ENCODE results near the gene GMNC. TPM values are rescaled to one million over a fixed set of nuclear protein-coding genes. Genes with fewer than 3 reads are reported as not detected.

GMNC gene
- total RNA-seq (under 1 TPM in 1 of 9 donors, not detected in 8; 0.17 TPM), polyA plus RNA-seq (under 1 TPM in 1 of 3 donors, not detected in 2; 0.18 TPM)
- long read RNA-seq, donor 1: 0 reads
- long read RNA-seq, donor 2: 0 reads
- long read RNA-seq, donor 3: 0 reads
- long read RNA-seq, donor 4: 0 reads
- long read RNA-seq, donor 5: 0 reads
- long read RNA-seq, donor 6: 0 reads
- long read RNA-seq, donor 7: 0 reads
- long read RNA-seq, donor 8: 0 reads
- long read RNA-seq, donor 9: 0 reads
- long read RNA-seq, donor 10: 0 reads

GRCh38 chr3:190862209-190863118 lies at the start of gene GMNC:
GMNC (minus strand) TSS chr3:190862694; CDS start chr3:190862615, 79 bp downstream.
- Histone ChIP-seq H3K27ac (peak within 1 kb of the TSS in 1 of 5 donors; percentile 55), H3K27me3 (no peaks in the 10 kb centered on the region), H3K4me1 (replicated peaks in 1 of 2) (peaks cover 0 to 7% of the 10 kb centered on the region in 2 donors), H3K36me3 (replicated peaks in 1 of 2) (no peaks in the 10 kb centered on the region), H3K9me3 (replicated peaks in 1 of 3) (no peaks in the 10 kb centered on the region), H3K4me3 (peak within 1 kb of the TSS in 2 of 4 donors; percentile 12 to 83)
- peak; percentile 54 to 90 (median 77) for DNase-seq
- intact Hi-C loops (cut with DNase I): no loop called here
- no peak for TF ChIP-seq CTCF (IDR thresholded peaks at IDR 0.05)
- peak; percentile 19 to 57 for TF ChIP-seq POLR2A (IDR thresholded peaks at IDR 0.05)
- 4 to 18% (median 9%) methylated on average over 11 to 58 of the region's 58 CpGs for WGBS, 4 donors

- Histone ChIP-seq H3K27me3 (no peaks in the 10 kb centered on the region), H3K4me3 (no peak overlapping the region), H3K9me3 (replicated peaks in 1 of 3) (no peaks in the 10 kb centered on the region), H3K4me1 (replicated peaks in 1 of 2) (no peaks in the 10 kb centered on the region), H3K27ac (no peak overlapping the region), H3K36me3 (replicated peaks in 1 of 2) (no peaks in the 10 kb centered on the region)
- DNase-seq: no peak
- no peak for TF ChIP-seq CTCF (IDR thresholded peaks at IDR 0.05)
- no peak for TF ChIP-seq POLR2A (IDR thresholded peaks at IDR 0.05)
- 60 to 72% (median 65%) methylated on average over 4 of the region's 4 CpGs for WGBS, 4 donors
- intact Hi-C loops (cut with DNase I): no loop called here
Measured at GRCh38 chr3:190911382-190911781, 48.9 kb upstream of the GMNC start.

- WGBS, 4 donors: 82 to 91% (median 87%) methylated on average over 9 of the region's 9 CpGs
- DNase-seq: no peak
- TF ChIP-seq CTCF (IDR thresholded peaks at IDR 0.05): no peak
- no peak for TF ChIP-seq POLR2A (IDR thresholded peaks at IDR 0.05)
- H3K36me3 ChIP-seq (replicated peaks in 1 of 2): no peaks in the 10 kb centered on the region
- no peaks in the 10 kb centered on the region for H3K4me1 ChIP-seq (replicated peaks in 1 of 2)
- no peaks in the 10 kb centered on the region for H3K9me3 ChIP-seq (replicated peaks in 1 of 3)
- H3K27ac ChIP-seq: no peak overlapping the region
- intact Hi-C loops (cut with DNase I): no loop called here
- no peak overlapping the region for H3K4me3 ChIP-seq
- no peaks in the 10 kb centered on the region for H3K27me3 ChIP-seq
Measured at GRCh38 chr3:190909908-190910307, 47.4 kb upstream of the GMNC start.

GRCh38 chr3:190903156-190903555 lies 40.7 kb upstream of the GMNC start:
- H3K27ac ChIP-seq: no peak overlapping the region
- WGBS, 4 donors: 55 to 70% (median 64%) methylated on average over 1 of the region's 1 CpG
- no peaks in the 10 kb centered on the region for H3K27me3 ChIP-seq
- no peak overlapping the region for H3K4me3 ChIP-seq
- no peaks in the 10 kb centered on the region for H3K4me1 ChIP-seq (replicated peaks in 1 of 2)
- H3K9me3 ChIP-seq (replicated peaks in 1 of 3): no peaks in the 10 kb centered on the region
- no peaks in the 10 kb centered on the region for H3K36me3 ChIP-seq (replicated peaks in 1 of 2)
- intact Hi-C loops (cut with DNase I): no loop called here
- TF ChIP-seq CTCF (IDR thresholded peaks at IDR 0.05) (no peak), POLR2A (IDR thresholded peaks at IDR 0.05) (no peak)
- no peak for DNase-seq

Data from adrenal gland (tissue), 19 donors.